Subcutaneous adipose tissue (tissue), 4 donors: ENCODE results near the gene SPON2. TPM values are rescaled to one million over a fixed set of nuclear protein-coding genes. Genes with fewer than 3 reads are reported as not detected.

Experiments used
- CTCF ChIP-seq: fragments of 450-650 bp; IDR thresholded peaks from one replicate; pipeline ENCODE4 v1.5.1; 2016; ENCODE audit warnings: low read depth, mild to moderate bottlenecking, control low read depth, antibody characterized with exemption, moderate library complexity
- total RNA-seq, 4 donors: library from RNA; depleted of rRNA; stranded (reverse); fragments of >200 nt; gene quantifications; one replicate each; pipeline ENCODE4 v1.1.0, GENCODE V29; 2016

Gene SPON2
- total RNA-seq, 4 donors from 2014 or later: 14.3 to 67.2 (median 46.4) TPM

- no peak for TF ChIP-seq CTCF
Observed at GRCh38 chr4:1139860-1140259, 32.5 kb downstream of the SPON2 start.

- TF ChIP-seq CTCF: no peak
Observed at GRCh38 chr4:1137850-1138249, 34.5 kb downstream of the SPON2 start.

GRCh38 chr4:1137063-1137776, 35.2 kb downstream of the SPON2 start:
- no peak for TF ChIP-seq CTCF

- no peak for TF ChIP-seq CTCF
Observed at GRCh38 chr4:1136048-1136447, 36.3 kb downstream of the SPON2 start.

- no peak for TF ChIP-seq CTCF
Observed at GRCh38 chr4:1133033-1133432, 39.4 kb downstream of the SPON2 start.

- TF ChIP-seq CTCF: no peak
Observed at GRCh38 chr4:1130316-1131186, 41.8 kb downstream of the SPON2 start.

GRCh38 chr4:1126506-1126905, 45.9 kb downstream of the SPON2 start:
- no peak for TF ChIP-seq CTCF
